ENCODE results near the gene S100A9.

S100A9 gene

DNA sequence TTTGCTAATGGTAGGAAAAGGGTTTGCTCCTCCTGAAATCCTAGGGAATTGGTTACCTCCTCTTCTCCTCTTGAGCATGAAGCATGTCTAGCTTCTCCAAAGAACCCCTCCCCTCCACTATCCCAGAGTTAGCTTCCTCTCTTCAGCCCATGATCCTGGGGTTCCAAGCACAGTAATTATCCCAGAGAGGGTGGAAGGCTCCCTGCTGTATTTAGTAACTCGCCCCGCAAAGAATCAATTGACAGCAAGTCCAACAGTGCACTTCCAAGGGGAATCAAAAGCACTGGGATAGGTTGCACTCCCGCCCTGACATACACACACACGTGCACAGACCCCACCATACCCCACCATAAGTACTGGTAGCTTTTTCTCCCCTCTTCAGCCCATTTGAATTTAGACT, 30.1 kb downstream of the S100A9 start:
- H3K9me3 ChIP-seq (ENCODE audit: control insufficient read depth, low read length), result no peaks in the 10 kb centered on the region
- no peaks in the 10 kb centered on the region for H3K36me3 ChIP-seq (ENCODE audit: control insufficient read depth, insufficient read depth, low read length)
- no peaks in the 10 kb centered on the region for H3K4me1 ChIP-seq (ENCODE audit: control insufficient read depth, insufficient read depth, low read length)
- H3K27me3 ChIP-seq (ENCODE audit: control insufficient read depth, insufficient read depth, low read length), result no peaks in the 10 kb centered on the region
- H3K4me3 ChIP-seq (ENCODE audit: low read length), result no peak overlapping the region
- H3K9ac ChIP-seq (ENCODE audit: low read length), result no peak overlapping the region

DNA sequence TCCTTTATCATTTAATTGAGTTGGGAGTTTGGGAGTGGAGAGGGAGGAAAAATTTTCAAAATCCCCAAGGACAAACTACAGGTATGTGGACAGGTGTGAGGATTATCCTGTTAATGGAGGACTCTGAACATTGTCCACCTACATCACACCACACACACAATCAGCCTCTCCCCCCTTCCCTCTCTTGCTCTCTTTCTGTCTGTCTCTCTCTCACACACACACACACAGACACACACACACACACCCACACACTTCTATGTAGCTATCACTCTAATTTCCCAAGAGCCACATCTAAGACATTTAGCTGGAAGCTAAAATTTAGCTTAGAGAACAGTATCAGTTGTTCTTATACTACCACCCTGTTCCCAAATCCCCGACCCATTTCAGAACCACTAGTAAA, 31.7 kb downstream of the S100A9 start:
- Histone ChIP-seq H3K9ac (ENCODE audit: low read length) (no peak overlapping the region), H3K27me3 (ENCODE audit: control insufficient read depth, insufficient read depth, low read length) (no peaks in the 10 kb centered on the region), H3K9me3 (ENCODE audit: control insufficient read depth, low read length) (no peaks in the 10 kb centered on the region), H3K4me1 (ENCODE audit: control insufficient read depth, insufficient read depth, low read length) (no peaks in the 10 kb centered on the region), H3K4me3 (ENCODE audit: low read length) (no peak overlapping the region), H3K36me3 (ENCODE audit: control insufficient read depth, insufficient read depth, low read length) (no peaks in the 10 kb centered on the region)

GRCh38 chr1:153389973-153390879, 32.6 kb downstream of the S100A9 start:
- Histone ChIP-seq H3K4me1 (ENCODE audit: control insufficient read depth, insufficient read depth, low read length) (no peaks in the 10 kb centered on the region), H3K9me3 (ENCODE audit: control insufficient read depth, low read length) (no peaks in the 10 kb centered on the region), H3K36me3 (ENCODE audit: control insufficient read depth, insufficient read depth, low read length) (no peaks in the 10 kb centered on the region), H3K27me3 (ENCODE audit: control insufficient read depth, insufficient read depth, low read length) (no peaks in the 10 kb centered on the region), H3K9ac (ENCODE audit: low read length) (no peak overlapping the region), H3K4me3 (ENCODE audit: low read length) (no peak overlapping the region)

GRCh38 chr1:153390938-153391710, 33.5 kb downstream of the S100A9 start, which contains the start of gene S100A8:
Gene S100A8 (minus strand): TSS chr1:153391073. CDS start chr1:153390535, 538 bp downstream.
- Histone ChIP-seq H3K4me1 (ENCODE audit: control insufficient read depth, insufficient read depth, low read length) (no peaks in the 10 kb centered on the region), H3K9me3 (ENCODE audit: control insufficient read depth, low read length) (no peaks in the 10 kb centered on the region), H3K4me3 (ENCODE audit: low read length) (no peak within 1 kb of the TSS), H3K9ac (ENCODE audit: low read length) (no peak within 1 kb of the TSS), H3K36me3 (ENCODE audit: control insufficient read depth, insufficient read depth, low read length) (no peaks in the 10 kb centered on the region), H3K27me3 (ENCODE audit: control insufficient read depth, insufficient read depth, low read length) (no peaks in the 10 kb centered on the region)

GRCh38 chr1:153392258-153392657, 34.6 kb downstream of the S100A9 start:
- Histone ChIP-seq H3K9me3 (ENCODE audit: control insufficient read depth, low read length) (no peaks in the 10 kb centered on the region), H3K4me1 (ENCODE audit: control insufficient read depth, insufficient read depth, low read length) (no peaks in the 10 kb centered on the region), H3K27me3 (ENCODE audit: control insufficient read depth, insufficient read depth, low read length) (no peaks in the 10 kb centered on the region), H3K36me3 (ENCODE audit: control insufficient read depth, insufficient read depth, low read length) (no peaks in the 10 kb centered on the region), H3K9ac (ENCODE audit: low read length) (no peak overlapping the region), H3K4me3 (ENCODE audit: low read length) (no peak overlapping the region)

DNA sequence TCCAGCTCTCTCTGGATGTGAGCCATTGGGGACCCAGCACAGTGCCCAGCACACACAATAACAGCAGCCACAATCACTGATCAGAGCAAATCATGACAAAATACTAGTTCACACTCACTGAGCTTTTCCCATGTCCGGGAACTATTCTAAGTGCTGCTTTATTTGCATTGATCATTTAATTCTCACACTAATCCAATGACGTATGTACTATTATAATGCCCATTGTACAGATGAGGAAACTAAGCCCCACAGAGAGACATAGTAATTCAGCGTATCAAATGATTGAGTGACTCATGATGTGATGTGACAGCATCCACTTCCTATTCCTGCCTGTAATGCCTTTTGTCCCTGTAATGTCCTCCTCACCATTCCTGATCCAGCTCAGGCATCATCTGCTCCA, 35.2 kb downstream of the S100A9 start:
- H3K9me3 ChIP-seq (ENCODE audit: control insufficient read depth, low read length), result no peaks in the 10 kb centered on the region
- no peak overlapping the region for H3K9ac ChIP-seq (ENCODE audit: low read length)
- no peaks in the 10 kb centered on the region for H3K36me3 ChIP-seq (ENCODE audit: control insufficient read depth, insufficient read depth, low read length)
- no peaks in the 10 kb centered on the region for H3K4me1 ChIP-seq (ENCODE audit: control insufficient read depth, insufficient read depth, low read length)
- no peak overlapping the region for H3K4me3 ChIP-seq (ENCODE audit: low read length)
- no peaks in the 10 kb centered on the region for H3K27me3 ChIP-seq (ENCODE audit: control insufficient read depth, insufficient read depth, low read length)

GRCh38 chr1:153393926-153394325, 36.3 kb downstream of the S100A9 start:
- Histone ChIP-seq H3K4me1 (ENCODE audit: control insufficient read depth, insufficient read depth, low read length) (no peaks in the 10 kb centered on the region), H3K36me3 (ENCODE audit: control insufficient read depth, insufficient read depth, low read length) (no peaks in the 10 kb centered on the region), H3K4me3 (ENCODE audit: low read length) (no peak overlapping the region), H3K9ac (ENCODE audit: low read length) (no peak overlapping the region), H3K27me3 (ENCODE audit: control insufficient read depth, insufficient read depth, low read length) (no peaks in the 10 kb centered on the region), H3K9me3 (ENCODE audit: control insufficient read depth, low read length) (no peaks in the 10 kb centered on the region)

DNA sequence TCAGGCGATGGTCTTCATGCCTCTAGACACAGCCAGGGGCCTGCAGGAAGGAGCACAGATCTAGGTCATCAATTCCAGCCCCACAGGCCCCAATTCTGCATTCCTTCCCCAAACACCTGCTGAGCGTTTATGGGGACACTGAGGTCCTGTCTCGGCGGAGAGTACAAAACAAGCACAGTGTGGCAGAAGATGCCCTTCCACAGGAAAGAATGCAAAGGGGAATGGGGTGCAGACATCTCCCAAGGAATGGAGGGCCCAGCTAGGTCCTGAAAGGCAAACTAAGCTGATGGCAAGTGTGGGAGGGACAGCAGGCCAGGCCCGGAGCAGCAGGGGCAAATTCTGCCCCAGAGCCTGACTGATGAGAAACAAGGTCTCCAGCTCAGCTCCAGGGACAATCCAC, 36.7 kb downstream of the S100A9 start:
- no peak overlapping the region for H3K4me3 ChIP-seq (ENCODE audit: low read length)

GRCh38 chr1:153395136-153395685, 37.6 kb downstream of the S100A9 start:
- no peak overlapping the region for H3K9ac ChIP-seq (ENCODE audit: low read length)
- H3K9me3 ChIP-seq (ENCODE audit: control insufficient read depth, low read length), result no peaks in the 10 kb centered on the region
- no peak overlapping the region for H3K4me3 ChIP-seq (ENCODE audit: low read length)
- H3K36me3 ChIP-seq (ENCODE audit: control insufficient read depth, insufficient read depth, low read length), result no peaks in the 10 kb centered on the region
- H3K27me3 ChIP-seq (ENCODE audit: control insufficient read depth, insufficient read depth, low read length), result no peaks in the 10 kb centered on the region
- H3K4me1 ChIP-seq (ENCODE audit: control insufficient read depth, insufficient read depth, low read length), result no peaks in the 10 kb centered on the region

More for the DNA sequence above, 36.7 kb downstream of the S100A9 start:
- H3K4me1 ChIP-seq (ENCODE audit: control insufficient read depth, insufficient read depth, low read length), result no peaks in the 10 kb centered on the region
- H3K9me3 ChIP-seq (ENCODE audit: control insufficient read depth, low read length), result no peaks in the 10 kb centered on the region
- no peak overlapping the region for H3K9ac ChIP-seq (ENCODE audit: low read length)
- no peaks in the 10 kb centered on the region for H3K36me3 ChIP-seq (ENCODE audit: control insufficient read depth, insufficient read depth, low read length)
- no peaks in the 10 kb centered on the region for H3K27me3 ChIP-seq (ENCODE audit: control insufficient read depth, insufficient read depth, low read length)

- Histone ChIP-seq H3K36me3 (ENCODE audit: control insufficient read depth, insufficient read depth, low read length) (no peaks in the 10 kb centered on the region), H3K4me3 (ENCODE audit: low read length) (no peak overlapping the region), H3K4me1 (ENCODE audit: control insufficient read depth, insufficient read depth, low read length) (no peaks in the 10 kb centered on the region), H3K9ac (ENCODE audit: low read length) (no peak overlapping the region), H3K9me3 (ENCODE audit: control insufficient read depth, low read length) (no peaks in the 10 kb centered on the region), H3K27me3 (ENCODE audit: control insufficient read depth, insufficient read depth, low read length) (no peaks in the 10 kb centered on the region)
Observed at GRCh38 chr1:153395776-153396175, 38.1 kb downstream of the S100A9 start.

- H3K4me3 ChIP-seq (ENCODE audit: low read length), result no peak overlapping the region
- no peaks in the 10 kb centered on the region for H3K4me1 ChIP-seq (ENCODE audit: control insufficient read depth, insufficient read depth, low read length)
- H3K9ac ChIP-seq (ENCODE audit: low read length), result no peak overlapping the region
- H3K36me3 ChIP-seq (ENCODE audit: control insufficient read depth, insufficient read depth, low read length), result no peaks in the 10 kb centered on the region
- no peaks in the 10 kb centered on the region for H3K27me3 ChIP-seq (ENCODE audit: control insufficient read depth, insufficient read depth, low read length)
- no peaks in the 10 kb centered on the region for H3K9me3 ChIP-seq (ENCODE audit: control insufficient read depth, low read length)
Observed at GRCh38 chr1:153396461-153396860, 38.8 kb downstream of the S100A9 start.

All from mucosa of stomach (tissue), 1 donor.